Natural killer cell (primary cell): ENCODE data around the gene DDX28. TPM values are rescaled to one million over a fixed set of nuclear protein-coding genes. Genes with fewer than 3 reads are reported as not detected.

Experiments
- ATAC-seq, 3 donors: fragments of 150-1000 bp in 2 of 3; fragments of 200-7000 bp in 1 of 3; cut with Tn5 transposase; 1 replicate in 1 of 3; 2 replicates in 2 of 3; pipeline ENCODE4 v1.10.0; 2021; ENCODE audit warnings: mild to moderate bottlenecking in 2 of 3, moderate library complexity in 2 of 3
- DNase-seq, 2 donors: peaks; one replicate each; pipeline versions ENCODE4 v3.0.0 to v3.0.0-alpha.2; 2013 to 2021; ENCODE audit warnings: mixed read lengths in 1 of 2
- H3K27ac ChIP-seq: one replicate; pipeline ENCODE4 v1.5.1; 2013; ENCODE audit warnings: mild to moderate bottlenecking, low read length
- H3K27me3 ChIP-seq: one replicate; pipeline ENCODE4 v1.6.1; 2013; ENCODE audit warnings: low read length; ENCODE audit not compliant: control insufficient read depth, insufficient read depth
- H3K36me3 ChIP-seq: one replicate; pipeline ENCODE4 v1.6.1; 2013; ENCODE audit warnings: low read length; ENCODE audit not compliant: control insufficient read depth, insufficient read depth
- H3K4me1 ChIP-seq: one replicate; pipeline ENCODE4 v1.6.1; 2013; ENCODE audit warnings: low read length; ENCODE audit not compliant: control insufficient read depth, insufficient read depth
- H3K4me3 ChIP-seq: one replicate; pipeline ENCODE4 v1.5.1; 2013; ENCODE audit warnings: low read length
- H3K9me3 ChIP-seq: one replicate; pipeline ENCODE4 v1.6.1; 2013; ENCODE audit warnings: low read length; ENCODE audit not compliant: control insufficient read depth, insufficient read depth
- H3K27ac Mint-ChIP-seq, 2 donors: one replicate each; pipeline ENCODE4 v1.8.0; 2022; ENCODE audit warnings: mild to moderate bottlenecking in 2 of 2, mixed read lengths in 2 of 2, moderate library complexity in 1 of 2
- H3K27me3 Mint-ChIP-seq, 2 donors: one replicate each; pipeline ENCODE4 v1.8.0; 2022; ENCODE audit warnings: low read depth in 2 of 2, mixed read lengths in 2 of 2
- H3K36me3 Mint-ChIP-seq: one replicate; pipeline ENCODE4 v1.8.0; 2022; ENCODE audit warnings: mixed read lengths
- H3K4me1 Mint-ChIP-seq, 2 donors: one replicate each; pipeline ENCODE4 v1.8.0; 2022; ENCODE audit warnings: mixed read lengths in 2 of 2
- H3K4me3 Mint-ChIP-seq: one replicate; pipeline ENCODE4 v1.8.0; 2022; ENCODE audit warnings: mild to moderate bottlenecking, moderate library complexity, mixed read lengths
- H3K9me3 Mint-ChIP-seq, 2 donors: one replicate each; pipeline ENCODE4 v1.8.0; 2022; ENCODE audit warnings: mixed read lengths in 2 of 2
- WGBS: methylation state at CpG from one replicate; pipeline ENCODE4 v1.1.7; 2013; ENCODE audit warnings: missing lambda C conversion rate; ENCODE audit not compliant: insufficient coverage; 5-methylcytosine and 5-hydroxymethylcytosine counted together
- intact Hi-C: fragments of 100-400 bp; cut with micrococcal nuclease; formaldehyde crosslinking; loops from one replicate; pipeline ENCODE4 v1.14.2; 2022
- total RNA-seq, 4 donors: library from RNA; stranded (reverse); fragments of 120-200 nt in 1 of 4; gene quantifications; one replicate each; pipeline versions ENCODE4 v1.2.3 to v1.2.4, GENCODE V29; 2013 to 2022
- TF ChIP-seq, protein P1 (sequence below): fragments of 200-600 bp; IDR thresholded peaks from one replicate; pipeline ENCODE4 v1.8.0; 2022; ENCODE audit warnings: antibody characterized with exemption

DDX28 gene
- total RNA-seq, 3 donors from 2014 or later (not counting 1 experiment from before 2014, with no cell fraction given): 17.4 to 19.0 (median 17.9) TPM

- Mint-ChIP-seq H3K27me3 (no peaks in the 10 kb centered on the region), H3K27ac (peak overlapping the region; percentile 92 to 93), H3K36me3 (no peaks in the 10 kb centered on the region), H3K4me3 (peak overlapping the region; percentile 62), H3K4me1 (peaks cover 82 to 86% of the 10 kb centered on the region in 2 donors), H3K9me3 (no peaks in the 10 kb centered on the region)
- no peak overlapping the region for H3K4me3 ChIP-seq
- no peaks in the 10 kb centered on the region for H3K9me3 ChIP-seq
- DNase-seq: no peak
- H3K27me3 ChIP-seq: no peaks in the 10 kb centered on the region
- no peak for ATAC-seq
- TF ChIP-seq, protein P1, sequence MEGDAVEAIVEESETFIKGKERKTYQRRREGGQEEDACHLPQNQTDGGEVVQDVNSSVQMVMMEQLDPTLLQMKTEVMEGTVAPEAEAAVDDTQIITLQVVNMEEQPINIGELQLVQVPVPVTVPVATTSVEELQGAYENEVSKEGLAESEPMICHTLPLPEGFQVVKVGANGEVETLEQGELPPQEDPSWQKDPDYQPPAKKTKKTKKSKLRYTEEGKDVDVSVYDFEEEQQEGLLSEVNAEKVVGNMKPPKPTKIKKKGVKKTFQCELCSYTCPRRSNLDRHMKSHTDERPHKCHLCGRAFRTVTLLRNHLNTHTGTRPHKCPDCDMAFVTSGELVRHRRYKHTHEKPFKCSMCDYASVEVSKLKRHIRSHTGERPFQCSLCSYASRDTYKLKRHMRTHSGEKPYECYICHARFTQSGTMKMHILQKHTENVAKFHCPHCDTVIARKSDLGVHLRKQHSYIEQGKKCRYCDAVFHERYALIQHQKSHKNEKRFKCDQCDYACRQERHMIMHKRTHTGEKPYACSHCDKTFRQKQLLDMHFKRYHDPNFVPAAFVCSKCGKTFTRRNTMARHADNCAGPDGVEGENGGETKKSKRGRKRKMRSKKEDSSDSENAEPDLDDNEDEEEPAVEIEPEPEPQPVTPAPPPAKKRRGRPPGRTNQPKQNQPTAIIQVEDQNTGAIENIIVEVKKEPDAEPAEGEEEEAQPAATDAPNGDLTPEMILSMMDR: no peak
- H3K4me1 ChIP-seq: peaks cover 71% of the 10 kb centered on the region
- peak overlapping the region; percentile 66 for H3K27ac ChIP-seq
- intact Hi-C loops: loop anchor here (5.0 to 10.0 kb wide), 2 partner anchors 38 to 255 kb away; partner anchors contain the start of genes DDX28, DUS2, RANBP10 and TSNAXIP1
- H3K36me3 ChIP-seq: peaks cover 9% of the 10 kb centered on the region
These were observed 36.8 kb upstream of the DDX28 start for GRCh38 chr16:68059804-68060203.

DNA sequence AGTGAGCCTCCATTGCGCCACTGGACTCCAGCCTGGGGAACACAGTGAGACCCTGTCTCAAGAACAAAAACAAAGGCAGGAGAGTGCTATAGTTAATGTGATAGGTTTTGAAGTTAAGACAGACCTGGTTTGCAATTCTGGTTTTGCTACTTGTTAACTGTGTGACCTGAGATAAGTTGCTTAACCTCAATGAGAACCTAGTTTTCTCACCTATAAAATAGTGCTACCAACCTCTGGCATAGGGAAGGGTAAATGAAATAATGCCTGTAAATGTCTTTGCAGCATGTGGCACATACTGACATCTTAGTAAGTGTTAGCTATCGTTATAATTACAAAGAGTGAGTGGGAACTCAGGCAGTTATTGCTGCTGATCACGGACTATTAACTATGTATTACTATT, 32.4 kb upstream of the DDX28 start:
- TF ChIP-seq, protein P1: no peak
- ATAC-seq (peak in 2 of 3 donors; percentile 58 to 86), DNase-seq (no peak)
- Mint-ChIP-seq H3K27ac (peak overlapping the region; percentile 73 to 79), H3K36me3 (peaks cover 15% of the 10 kb centered on the region), H3K9me3 (no peaks in the 10 kb centered on the region), H3K4me3 (peak overlapping the region; percentile 62), H3K4me1 (peaks cover 53 to 63% of the 10 kb centered on the region in 2 donors), H3K27me3 (no peaks in the 10 kb centered on the region)
- Histone ChIP-seq H3K4me3 (no peak overlapping the region), H3K27me3 (no peaks in the 10 kb centered on the region), H3K36me3 (peaks cover 37% of the 10 kb centered on the region), H3K9me3 (no peaks in the 10 kb centered on the region), H3K4me1 (peaks cover 33% of the 10 kb centered on the region), H3K27ac (no peak overlapping the region)
- 85% methylated on average over 3 of the region's 3 CpGs for WGBS
- intact Hi-C loops: no loop called here

GRCh38 chr16:68049449-68049848, 26.4 kb upstream of the DDX28 start:
- no peak overlapping the region for H3K27ac ChIP-seq
- H3K4me3 ChIP-seq: no peak overlapping the region
- Mint-ChIP-seq H3K9me3 (no peaks in the 10 kb centered on the region), H3K4me3 (no peak overlapping the region), H3K27ac (no peak overlapping the region), H3K36me3 (peaks cover 15% of the 10 kb centered on the region), H3K27me3 (no peaks in the 10 kb centered on the region), H3K4me1 (peaks cover 8 to 12% of the 10 kb centered on the region in 2 donors)
- DNase-seq (no peak), ATAC-seq (no peak)
- WGBS: 92% methylated on average over 2 of the region's 2 CpGs
- intact Hi-C loops: no loop called here
- no peaks in the 10 kb centered on the region for H3K9me3 ChIP-seq
- peaks cover 2% of the 10 kb centered on the region for H3K4me1 ChIP-seq
- TF ChIP-seq, protein P1: no peak
- H3K27me3 ChIP-seq: no peaks in the 10 kb centered on the region
- peaks cover 44% of the 10 kb centered on the region for H3K36me3 ChIP-seq

DNA sequence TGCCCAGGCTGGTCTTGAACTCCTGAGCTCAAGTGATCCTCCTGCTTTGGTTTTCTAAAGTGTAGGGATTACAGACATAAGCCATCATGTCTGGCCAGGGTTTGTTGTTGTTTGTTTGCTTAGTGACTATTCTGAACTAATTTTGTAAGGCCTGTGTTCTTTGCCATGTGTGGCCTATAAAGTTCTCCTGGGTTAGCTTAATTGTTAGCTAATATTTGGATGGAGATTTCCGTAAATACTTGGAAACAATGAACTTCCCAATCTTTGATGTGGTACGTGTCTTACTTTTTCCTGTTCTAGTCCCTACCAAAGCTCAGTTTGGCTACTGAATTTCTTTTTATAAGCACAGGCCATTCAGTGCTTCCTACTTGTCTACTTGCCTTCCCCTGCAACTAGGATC, 25.0 kb upstream of the DDX28 start:
- H3K9me3 Mint-ChIP-seq: no peaks in the 10 kb centered on the region
- Histone ChIP-seq H3K9me3 (no peaks in the 10 kb centered on the region), H3K27me3 (no peaks in the 10 kb centered on the region), H3K4me1 (no peaks in the 10 kb centered on the region), H3K27ac (no peak overlapping the region), H3K36me3 (peaks cover 32% of the 10 kb centered on the region), H3K4me3 (no peak overlapping the region)
- no peaks in the 10 kb centered on the region for H3K4me1 Mint-ChIP-seq
- ATAC-seq (no peak), DNase-seq (no peak)
- intact Hi-C loops: no loop called here
- H3K27ac Mint-ChIP-seq: no peak overlapping the region
- WGBS: 96% methylated on average over 2 of the region's 2 CpGs
- TF ChIP-seq, protein P1: no peak
- H3K27me3 Mint-ChIP-seq: no peaks in the 10 kb centered on the region
- H3K36me3 Mint-ChIP-seq: peaks cover 7% of the 10 kb centered on the region
- H3K4me3 Mint-ChIP-seq: no peak overlapping the region
